COLO829 (cell line): ENCODE data around the gene C1QTNF1.

Source experiments
- DNase-seq: peaks from one replicate; pipeline ENCODE4 v3.0.0; 2012; ENCODE audit warnings: low spot score

The C1QTNF1 gene

GRCh38 chr17:79023886-79024771 is at the start of gene C1QTNF1:
Gene C1QTNF1, plus strand, starts transcription at chr17:79024169. Its CDS starts 19,800 bp downstream, at chr17:79043969.
- no peak for DNase-seq

- no peak for DNase-seq
Measured at GRCh38 chr17:78974635-78975591, 49.1 kb upstream of the C1QTNF1 start.

GRCh38 chr17:78976907-78977680 is 46.9 kb upstream of the C1QTNF1 start:
- no peak for DNase-seq

- no peak for DNase-seq
Measured at GRCh38 chr17:78977681-78977943, 46.4 kb upstream of the C1QTNF1 start.

- no peak for DNase-seq
Measured at GRCh38 chr17:78977997-78978973, 45.7 kb upstream of the C1QTNF1 start.

GRCh38 chr17:78979780-78980623 is 44.0 kb upstream of the C1QTNF1 start, which contains the start of gene LGALS3BP:
Gene LGALS3BP, minus strand, starts transcription at chr17:78979923. Its CDS starts 2,732 bp downstream, at chr17:78977191.
- peak; percentile 97 for DNase-seq

GRCh38 chr17:78980624-78980972 is 43.4 kb upstream of the C1QTNF1 start:
- no peak for DNase-seq

- no peak for DNase-seq
Measured at GRCh38 chr17:78981010-78981888, 42.7 kb upstream of the C1QTNF1 start.

GRCh38 chr17:78985395-78985794 is 38.6 kb upstream of the C1QTNF1 start:
- DNase-seq: no peak

- DNase-seq: no peak
Measured at GRCh38 chr17:78986048-78986648, 37.8 kb upstream of the C1QTNF1 start.

- no peak for DNase-seq
Measured at GRCh38 chr17:78986649-78987328, 37.2 kb upstream of the C1QTNF1 start.

- no peak for DNase-seq
Measured at GRCh38 chr17:78988152-78988551, 35.8 kb upstream of the C1QTNF1 start.

- no peak for DNase-seq
Measured at GRCh38 chr17:78990349-78991016, 33.5 kb upstream of the C1QTNF1 start.

- no peak for DNase-seq
Measured at GRCh38 chr17:78991017-78991738, 32.8 kb upstream of the C1QTNF1 start.

GRCh38 chr17:78991906-78992532 is 31.9 kb upstream of the C1QTNF1 start:
- no peak for DNase-seq

GRCh38 chr17:78992542-78993212 is 31.3 kb upstream of the C1QTNF1 start:
- no peak for DNase-seq
